NCI-H2227 (cell line): Measurements from ENCODE around the gene RNASE12.
"Not testable (repeated sequence)": the region's sequence is repeated elsewhere in the genome, so short reads cannot be mapped to it uniquely, and the experiment has no call there.

ENCODE experiments used
- DNase-seq: peaks from one replicate; lab custom pipeline; 2025; ENCODE audit not compliant: unreplicated experiment; lab: John Stamatoyannopoulos, UW

RNASE12 gene

GRCh38 chr14:20591235-20591634, at the start of gene RNASE12:
Gene RNASE12, minus strand, starts transcription at chr14:20591376. Its CDS starts 653 bp downstream, at chr14:20590723.
- no peak for DNase-seq

GRCh38 chr14:20632831-20633691, 41.9 kb upstream of the RNASE12 start:
- peak; percentile 62 for DNase-seq

GRCh38 chr14:20632448-20632830, 41.3 kb upstream of the RNASE12 start:
- no peak for DNase-seq

GRCh38 chr14:20631880-20632389, 40.8 kb upstream of the RNASE12 start:
- peak; percentile 23 for DNase-seq

- DNase-seq, result peak; percentile 69
Measured at GRCh38 chr14:20631023-20631879, 40.1 kb upstream of the RNASE12 start.

GRCh38 chr14:20630340-20631022, 39.3 kb upstream of the RNASE12 start:
- DNase-seq, result peak; percentile 69

- DNase-seq, result no peak
Measured at GRCh38 chr14:20628063-20628854, 37.1 kb upstream of the RNASE12 start.

- DNase-seq, result no peak
Measured at GRCh38 chr14:20627346-20628027, 36.3 kb upstream of the RNASE12 start.

GRCh38 chr14:20626274-20626673, 35.1 kb upstream of the RNASE12 start:
- no peak for DNase-seq

- DNase-seq, result peak; percentile 44
Measured at GRCh38 chr14:20624495-20625070, 33.4 kb upstream of the RNASE12 start.

GRCh38 chr14:20623798-20624197, 32.6 kb upstream of the RNASE12 start:
- no peak for DNase-seq

- no peak for DNase-seq
Measured at GRCh38 chr14:20622816-20623291, 31.7 kb upstream of the RNASE12 start.

GRCh38 chr14:20620798-20621478, 29.8 kb upstream of the RNASE12 start:
- no peak for DNase-seq

GRCh38 chr14:20619688-20620087, 28.5 kb upstream of the RNASE12 start:
- DNase-seq, result not testable (repeated sequence)

GRCh38 chr14:20618271-20618749, 27.1 kb upstream of the RNASE12 start:
- no peak for DNase-seq

- DNase-seq, result no peak
Measured at GRCh38 chr14:20617138-20618003, 26.2 kb upstream of the RNASE12 start.

- DNase-seq, result no peak
Measured at GRCh38 chr14:20615996-20616395, 24.8 kb upstream of the RNASE12 start.
